K562 (cell line): Measurements from ENCODE around the gene ARFGAP1. TPM values are rescaled to one million over a fixed set of nuclear protein-coding genes. Genes with fewer than 3 reads are reported as not detected.
A peak's percentile ranks its signal among the peaks of the same experiment; 100 is the strongest.

Experiments used
- ATAC-seq: fragments of 200-7000 bp; cut with Tn5 transposase; 3 replicates; pipeline ENCODE4 v1.9.1; 2020; ENCODE audit warnings: moderate library complexity
- BruUV-seq: library from RNA; stranded (reverse); fragments of 400-500 nt; replicated peaks from 2 replicates; lab custom pipeline; 2021; lab: Mats Ljungman, UMichigan
- CTCF ChIA-PET: fragments of 300-600 bp; formaldehyde crosslinking; extraction: SDS; loops from one replicate; lab custom pipeline; 2021; ENCODE audit warnings: low intra/inter-chr PET ratio; lab: Yijun Ruan, JAX
- POLR2A ChIA-PET: fragments of 300-600, 350-650 bp; sonication (Branson Sonifier 250); formaldehyde crosslinking; extraction: SDS; loops from one replicate; lab custom pipeline; 2021; ENCODE audit warnings: antibody characterized with exemption, inconsistent platforms; lab: Yijun Ruan, JAX
- DNase-seq, 4 experiments: peaks; one replicate each; pipeline versions ENCODE4 v3.0.0 to v3.0.0-alpha.2; 2011 to 2018; ENCODE audit warnings: low spot score in 3 of 4, mixed read lengths in 3 of 4; ENCODE audit errors: extremely low read depth in 1 of 4
- FAIRE-seq: peaks from 2 replicates; lab custom pipeline; 2011; peaks lifted over from hg19 to GRCh38; lab: Jason Lieb, UNC
- H2AFZ ChIP-seq: 2 replicates; pipeline ENCODE4 v1.6.0; 2011; ENCODE audit warnings: low read depth, low read length, control low read depth, inconsistent platforms
- H3K27ac ChIP-seq: fragments of 200-600 bp; 3 replicates; pipeline ENCODE4 v1.8.0; 2011; ENCODE audit warnings: low read depth, mild to moderate bottlenecking, control low read depth, inconsistent platforms, low read length, moderate library complexity, mixed read lengths; ENCODE audit errors: extremely low read depth
- H3K27me3 ChIP-seq, 2 experiments: fragments of 300-600 bp in 1 of 2; 2 replicates in 1 of 2; 3 replicates in 1 of 2; pipeline versions ENCODE4 v1.6.0 to v1.8.0; 2011; ENCODE audit warnings: inconsistent platforms in 2 of 2, low read length in 2 of 2, mild to moderate bottlenecking in 1 of 2, mixed read lengths in 1 of 2, moderate library complexity in 1 of 2; ENCODE audit not compliant: control insufficient read depth in 2 of 2, insufficient read depth in 2 of 2
- H3K36me3 ChIP-seq: fragments of 300-600 bp; 3 replicates; pipeline ENCODE4 v1.8.0; 2011; ENCODE audit warnings: mild to moderate bottlenecking, low read length, inconsistent platforms; ENCODE audit not compliant: control insufficient read depth, insufficient read depth
- H3K4me1 ChIP-seq, 2 experiments: fragments of 200-600 bp in 1 of 2; replicated peaks in 1 of 2; 2 replicates in 1 of 2; 3 replicates in 1 of 2; pipeline versions ENCODE4 v1.5.1 to v1.8.0; 2011; ENCODE audit warnings: inconsistent platforms in 2 of 2, low read length in 2 of 2, mild to moderate bottlenecking in 1 of 2, mixed read lengths in 1 of 2, moderate library complexity in 1 of 2; ENCODE audit not compliant: control insufficient read depth in 2 of 2, insufficient read depth in 2 of 2
- H3K4me2 ChIP-seq: 2 replicates; pipeline ENCODE4 v1.6.1; 2011; ENCODE audit warnings: low read length, control low read depth, inconsistent platforms, mixed read lengths; ENCODE audit not compliant: insufficient read depth
- H3K4me3 ChIP-seq: fragments of 200-600 bp; sonication (generic), shearing (Covaris generic); 2 replicates; pipeline ENCODE4 v1.5.1; 2016; ENCODE audit warnings: control low read depth, inconsistent platforms
- H3K79me2 ChIP-seq: fragments of 200-600 bp; 3 replicates; pipeline ENCODE4 v1.8.0; 2011; ENCODE audit warnings: low read length, inconsistent platforms; ENCODE audit not compliant: control insufficient read depth, insufficient read depth
- H3K9ac ChIP-seq, 2 experiments: 2 replicates each; pipeline versions ENCODE4 v1.6.0 to v1.6.1; 2011; ENCODE audit warnings: low read depth in 2 of 2, low read length in 2 of 2, control low read depth in 1 of 2, inconsistent platforms in 1 of 2, mild to moderate bottlenecking in 1 of 2, mixed read lengths in 1 of 2; ENCODE audit not compliant: insufficient read depth in 1 of 2
- H3K9me1 ChIP-seq: one replicate; pipeline ENCODE4 v1.6.0; 2011; ENCODE audit warnings: inconsistent platforms, mild to moderate bottlenecking, low read length, moderate library complexity; ENCODE audit not compliant: control insufficient read depth, insufficient read depth
- H3K9me3 ChIP-seq: replicated peaks from 2 replicates; pipeline ENCODE4 v1.5.1; 2011; ENCODE audit warnings: low read depth, low read length, inconsistent platforms; ENCODE audit not compliant: control insufficient read depth, insufficient read depth
- H4K20me1 ChIP-seq: replicated peaks from 2 replicates; pipeline ENCODE4 v1.6.1; 2011; ENCODE audit warnings: low read length, inconsistent platforms, mixed read lengths; ENCODE audit not compliant: control insufficient read depth, insufficient read depth
- EHMT2 ChIP-seq: fragments of 450-650 bp; IDR thresholded peaks from 2 replicates; pipeline ENCODE4 v1.6.1; 2018; ENCODE audit warnings: antibody characterized with exemption
- WGBS: fragments of 100-300 bp; shearing (Covaris generic); methylation state at CpG from one replicate; pipeline ENCODE4 v1.1.6; 2016; ENCODE audit warnings: low coverage, mixed read lengths; ENCODE audit not compliant: insufficient coverage; ENCODE audit errors: missing lambda C conversion rate; 5-methylcytosine and 5-hydroxymethylcytosine counted together
- in situ Hi-C: fragments of 300-500 bp; cut with MboI; formaldehyde crosslinking; loops from 4 replicates; pipeline ENCODE4 v1.15.0; 2018; ENCODE audit warnings: inconsistent platforms, mixed read lengths
- intact Hi-C: fragments of 100-400 bp; cut with micrococcal nuclease; formaldehyde crosslinking; loops from 2 replicates; pipeline ENCODE4 v1.14.2; 2022
- polyA plus RNA-seq, 8 experiments: library from polyadenylated mRNA; depleted of rRNA in 4 of 8; stranded (reverse) in 5 of 8; unstranded in 3 of 8; fragments of >200 nt; fragmentation: Nextera tagmentation in 2 of 8; fragmentation: Illumina TruSeq in 1 of 8; extraction: Ambion mirVana in 2 of 8; extraction: Trizol in 1 of 8; gene quantifications; 2 replicates each; pipeline versions ENCODE4 v1.2.1 to v1.2.3, GENCODE V29; 2011 to 2014; ENCODE audit warnings: inconsistent platforms in 1 of 8, missing spikeins in 1 of 8
- total RNA-seq, 7 experiments: library from RNA; depleted of rRNA in 6 of 7; stranded (reverse); fragments of >200 nt in 6 of 7; fragmentation: Illumina TruSeq in 2 of 7; extraction: Trizol in 2 of 7; gene quantifications; 2 replicates each; pipeline versions ENCODE4 v1.2.1 to v1.2.3, GENCODE V29; 2011 to 2021; ENCODE audit warnings: low replicate concordance in 1 of 7
- TF ChIP-seq, protein P1 (sequence below): fragments of 200-800 bp; sonication (Bioruptor generic); IDR thresholded peaks from 2 replicates; pipeline ENCODE4 v1.6.1; 2017; ENCODE audit warnings: missing genetic modification characterization, missing compliant biosample characterization
- TF ChIP-seq, protein P2 (sequence below), 2 experiments: fragments of 250-450 bp in 1 of 2; fragments of 450-650 bp in 1 of 2; sonication (Bioruptor Pico) in 1 of 2; IDR thresholded peaks; 2 replicates each; pipeline versions ENCODE4 v1.6.1 to v1.8.0; 2016 to 2021; ENCODE audit warnings: mild to moderate bottlenecking in 2 of 2, moderate library complexity in 2 of 2, missing compliant biosample characterization in 1 of 2, missing genetic modification characterization in 1 of 2
- TF ChIP-seq, protein P3 (sequence below): fragments of 250-450 bp; sonication (Bioruptor Pico); IDR thresholded peaks from 2 replicates; pipeline ENCODE4 v1.5.0; 2021

The ARFGAP1 gene
- total and polyA plus RNA-seq, 9 of the 15 experiments (the other 6 are each of a cell fraction or from before 2014, with no cell fraction given): 0.53 to 102 (median 33.5) TPM

DNA sequence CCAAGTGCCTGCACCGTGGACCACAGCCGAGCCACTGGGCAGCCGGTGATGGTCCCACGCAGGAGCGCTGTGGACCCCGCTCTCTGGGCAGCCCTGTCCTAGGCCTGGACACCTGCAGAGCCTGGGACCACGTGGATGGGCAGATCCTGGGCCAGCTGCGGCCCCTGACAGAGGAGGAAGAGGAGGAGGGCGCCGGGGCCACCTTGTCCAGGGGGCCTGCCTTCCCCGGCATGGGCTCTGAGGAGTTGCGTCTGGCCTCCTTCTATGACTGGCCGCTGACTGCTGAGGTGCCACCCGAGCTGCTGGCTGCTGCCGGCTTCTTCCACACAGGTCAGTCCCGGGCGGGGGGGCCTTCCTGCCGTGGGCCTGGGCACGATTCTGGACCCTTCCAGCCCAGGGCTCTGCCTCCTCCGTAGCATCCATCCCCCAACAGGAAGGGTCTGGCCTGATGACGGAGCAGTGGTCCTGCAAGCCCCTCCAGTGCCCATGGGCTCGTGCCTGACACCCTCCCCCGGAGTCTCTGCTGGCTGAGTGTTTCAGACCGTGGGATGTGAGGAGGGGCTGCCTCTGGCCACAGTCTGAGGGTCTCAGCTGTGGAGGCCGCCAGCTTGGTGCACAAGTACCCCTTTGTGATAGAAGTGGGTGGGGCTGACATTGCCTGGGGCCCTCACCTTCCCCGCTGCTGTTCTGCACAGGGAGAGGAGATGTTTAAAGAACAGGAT is 36.3 kb upstream of the ARFGAP1 start:
- ATAC-seq (no peak), DNase-seq (no peak), FAIRE-seq (no peak)
- Histone ChIP-seq H3K9me1 (no peaks in the 10 kb centered on the region), H3K9ac (no peak overlapping the region; a peak in 1 of 4 replicates), H3K79me2 (no peaks in the 10 kb centered on the region), H4K20me1 (0 out of 2 replicates have a peak, but pooled peaks cover 3% of the 10 kb centered on the region), H3K4me3 (no peak overlapping the region), H3K9me3 (no peaks in the 10 kb centered on the region), H3K27ac (no peak overlapping the region), H2AFZ (no peak overlapping the region), H3K4me2 (no peak overlapping the region), H3K4me1 (peaks cover 0 to 43% of the 10 kb centered on the region in 2 experiments; a peak in 3 of 5 replicates), H3K36me3 (no peaks in the 10 kb centered on the region), H3K27me3 (peaks cover 24 to 50% of the 10 kb centered on the region in 2 experiments; a peak in 4 of 5 replicates)
- POLR2A ChIA-PET: interaction anchor here (0.7 to 1.8 kb wide), 3 partner anchors 10 to 12 kb away, joined by 3 to 8 read pairs (median 5); no protein-coding TSS in a partner anchor
- in situ Hi-C loops (no loop called here), intact Hi-C loops (no loop called here)
- WGBS: 40% methylated on average over 22 of the region's 26 CpGs
- no peak for TF ChIP-seq EHMT2
- TF ChIP-seq, protein P1, sequence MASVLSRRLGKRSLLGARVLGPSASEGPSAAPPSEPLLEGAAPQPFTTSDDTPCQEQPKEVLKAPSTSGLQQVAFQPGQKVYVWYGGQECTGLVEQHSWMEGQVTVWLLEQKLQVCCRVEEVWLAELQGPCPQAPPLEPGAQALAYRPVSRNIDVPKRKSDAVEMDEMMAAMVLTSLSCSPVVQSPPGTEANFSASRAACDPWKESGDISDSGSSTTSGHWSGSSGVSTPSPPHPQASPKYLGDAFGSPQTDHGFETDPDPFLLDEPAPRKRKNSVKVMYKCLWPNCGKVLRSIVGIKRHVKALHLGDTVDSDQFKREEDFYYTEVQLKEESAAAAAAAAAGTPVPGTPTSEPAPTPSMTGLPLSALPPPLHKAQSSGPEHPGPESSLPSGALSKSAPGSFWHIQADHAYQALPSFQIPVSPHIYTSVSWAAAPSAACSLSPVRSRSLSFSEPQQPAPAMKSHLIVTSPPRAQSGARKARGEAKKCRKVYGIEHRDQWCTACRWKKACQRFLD (CRISPR knock-in tag): peak; percentile 43; the same call in 1 of the 2 replicates
- TF ChIP-seq, protein P2, sequence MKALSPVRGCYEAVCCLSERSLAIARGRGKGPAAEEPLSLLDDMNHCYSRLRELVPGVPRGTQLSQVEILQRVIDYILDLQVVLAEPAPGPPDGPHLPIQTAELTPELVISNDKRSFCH (CRISPR knock-in tag; IDR thresholded peaks at IDR 0.05): no peak
- TF ChIP-seq, protein P2 (tag; IDR thresholded peaks at IDR 0.05): no peak
- TF ChIP-seq, protein P3, sequence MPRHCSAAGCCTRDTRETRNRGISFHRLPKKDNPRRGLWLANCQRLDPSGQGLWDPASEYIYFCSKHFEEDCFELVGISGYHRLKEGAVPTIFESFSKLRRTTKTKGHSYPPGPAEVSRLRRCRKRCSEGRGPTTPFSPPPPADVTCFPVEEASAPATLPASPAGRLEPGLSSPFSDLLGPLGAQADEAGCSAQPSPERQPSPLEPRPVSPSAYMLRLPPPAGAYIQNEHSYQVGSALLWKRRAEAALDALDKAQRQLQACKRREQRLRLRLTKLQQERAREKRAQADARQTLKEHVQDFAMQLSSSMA (CRISPR knock-in tag): no peak
- BruUV-seq: no TSS peak
- CTCF ChIA-PET: no interaction called here
